MM.1S (cell line): ENCODE measurements around the gene MSI2.

Experiments used
- EZH2 ChIP-seq: fragments of 300-600 bp; sonication (generic); optimal IDR thresholded peaks from 2 replicates; pipeline ENCODE3; 2017; ENCODE audit warnings: low read depth, mild to moderate bottlenecking, antibody characterized with exemption, low read length, mixed read lengths
- TF ChIP-seq, protein P1 (sequence below): fragments of 300-600 bp; sonication (generic); IDR thresholded peaks from 2 replicates; pipeline ENCODE4 v1.5.1; 2016; ENCODE audit warnings: antibody characterized with exemption, low read length, mixed read lengths

- TF ChIP-seq, protein P1, sequence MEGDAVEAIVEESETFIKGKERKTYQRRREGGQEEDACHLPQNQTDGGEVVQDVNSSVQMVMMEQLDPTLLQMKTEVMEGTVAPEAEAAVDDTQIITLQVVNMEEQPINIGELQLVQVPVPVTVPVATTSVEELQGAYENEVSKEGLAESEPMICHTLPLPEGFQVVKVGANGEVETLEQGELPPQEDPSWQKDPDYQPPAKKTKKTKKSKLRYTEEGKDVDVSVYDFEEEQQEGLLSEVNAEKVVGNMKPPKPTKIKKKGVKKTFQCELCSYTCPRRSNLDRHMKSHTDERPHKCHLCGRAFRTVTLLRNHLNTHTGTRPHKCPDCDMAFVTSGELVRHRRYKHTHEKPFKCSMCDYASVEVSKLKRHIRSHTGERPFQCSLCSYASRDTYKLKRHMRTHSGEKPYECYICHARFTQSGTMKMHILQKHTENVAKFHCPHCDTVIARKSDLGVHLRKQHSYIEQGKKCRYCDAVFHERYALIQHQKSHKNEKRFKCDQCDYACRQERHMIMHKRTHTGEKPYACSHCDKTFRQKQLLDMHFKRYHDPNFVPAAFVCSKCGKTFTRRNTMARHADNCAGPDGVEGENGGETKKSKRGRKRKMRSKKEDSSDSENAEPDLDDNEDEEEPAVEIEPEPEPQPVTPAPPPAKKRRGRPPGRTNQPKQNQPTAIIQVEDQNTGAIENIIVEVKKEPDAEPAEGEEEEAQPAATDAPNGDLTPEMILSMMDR, result no peak
- TF ChIP-seq EZH2, result no peak
These were observed 197.6 kb downstream of the MSI2 start for GRCh38 chr17:57453841-57454425.
